PC-3 (cell line): Measurements from ENCODE around the gene STX18. TPM values are rescaled to one million over a fixed set of nuclear protein-coding genes. Genes with fewer than 3 reads are reported as not detected.

Source experiments
- ATAC-seq: fragments of 200-7000 bp; cut with Tn5 transposase; 2 replicates; pipeline ENCODE4 v1.9.1; 2020; ENCODE audit warnings: mild to moderate bottlenecking, moderate library complexity
- BruUV-seq: library from RNA; stranded (reverse); fragments of 400-500 nt; replicated peaks from 2 replicates; lab custom pipeline; 2021; lab: Mats Ljungman, UMichigan
- CTCF ChIA-PET: fragments of 300-600 bp; sonication (Branson Sonifier 250); formaldehyde crosslinking; loops from one replicate; lab custom pipeline; 2022; ENCODE audit warnings: antibody characterized with exemption; lab: Charles Lee
- POLR2A ChIA-PET: fragments of 300-600 bp; sonication (Branson Sonifier 250); formaldehyde crosslinking; loops from one replicate; lab custom pipeline; 2022; ENCODE audit warnings: antibody characterized with exemption; ENCODE audit not compliant: unreplicated experiment; lab: Charles Lee
- DNase-seq: peaks from one replicate; pipeline ENCODE4 v3.0.0-alpha.2; 2015
- H2AFZ ChIP-seq: fragments of 300-600 bp; sonication (generic); 2 replicates; pipeline ENCODE4 v1.6.0; 2016; ENCODE audit warnings: antibody characterized with exemption, low read length
- H3F3A ChIP-seq: fragments of 300-600 bp; sonication (generic); one replicate; pipeline ENCODE4 v1.6.0; 2017; ENCODE audit warnings: antibody characterized with exemption, low read length, control low read depth, mild to moderate bottlenecking; ENCODE audit not compliant: unreplicated experiment
- H3K27ac ChIP-seq: fragments of 300-600 bp; sonication (generic); 2 replicates; pipeline ENCODE4 v1.5.1; 2016; ENCODE audit warnings: mild to moderate bottlenecking, low read length
- H3K27me3 ChIP-seq: fragments of 300-600 bp; sonication (generic); 2 replicates; pipeline ENCODE4 v1.6.1; 2016; ENCODE audit warnings: low read length, mixed read lengths
- H3K36me3 ChIP-seq: fragments of 300-600 bp; sonication (generic); 2 replicates; pipeline ENCODE4 v1.6.1; 2016; ENCODE audit warnings: low read depth, mixed run types, low read length, mixed read lengths
- H3K4me1 ChIP-seq: fragments of 300-600 bp; sonication (generic); 2 replicates; pipeline ENCODE4 v1.5.1; 2016; ENCODE audit warnings: low read length; ENCODE audit not compliant: insufficient read depth
- H3K4me2 ChIP-seq: fragments of 300-600 bp; sonication (generic); 2 replicates; pipeline ENCODE4 v1.6.0; 2016; ENCODE audit warnings: low read length
- H3K4me3 ChIP-seq: fragments of 300-600 bp; sonication (generic); 2 replicates; pipeline ENCODE4 v1.5.1; 2016; ENCODE audit warnings: mild to moderate bottlenecking, low read length, mixed read lengths
- H3K79me2 ChIP-seq: fragments of 300-600 bp; sonication (generic); 2 replicates; pipeline ENCODE4 v1.6.1; 2017; ENCODE audit warnings: low read length, mixed read lengths
- H3K9ac ChIP-seq: fragments of 300-600 bp; sonication (generic); 2 replicates; pipeline ENCODE4 v1.6.0; 2016; ENCODE audit warnings: mild to moderate bottlenecking, low read length
- H3K9me2 ChIP-seq: fragments of 300-600 bp; sonication (generic); replicated peaks from 2 replicates; pipeline ENCODE4 v1.6.1; 2016; ENCODE audit warnings: mixed run types, low read length, mixed read lengths
- H3K9me3 ChIP-seq: fragments of 300-600 bp; sonication (generic); 2 replicates; pipeline ENCODE4 v1.6.1; 2016; ENCODE audit warnings: low read length, mixed read lengths
- H4K20me1 ChIP-seq: fragments of 300-600 bp; sonication (generic); 2 replicates; pipeline ENCODE4 v1.6.1; 2016; ENCODE audit warnings: low read length, mixed read lengths
- EZH2 ChIP-seq: fragments of 300-600 bp; sonication (generic); IDR thresholded peaks from one replicate; pipeline ENCODE4 v1.6.1; 2017; ENCODE audit warnings: antibody characterized with exemption, mild to moderate bottlenecking, low read length; ENCODE audit not compliant: unreplicated experiment
- EZH2phosphoT487 ChIP-seq: fragments of 300-600 bp; sonication (generic); IDR thresholded peaks from 2 replicates; pipeline ENCODE4 v1.6.1; 2018; ENCODE audit warnings: mild to moderate bottlenecking, antibody characterized with exemption, low read length, borderline replicate concordance
- intact Hi-C: fragments of 100-400 bp; cut with micrococcal nuclease; formaldehyde crosslinking; loops from 2 replicates; pipeline ENCODE4 v1.9.0; 2023
- total RNA-seq: library from RNA; depleted of rRNA; stranded (reverse); fragments of >200 nt; gene quantifications from 2 replicates; pipeline ENCODE4 v1.2.3, GENCODE V29; 2014
- TF ChIP-seq, protein P1 (sequence below): fragments of 300-600 bp; sonication (generic); conservative IDR thresholded peaks from 2 replicates; pipeline ENCODE4 v1.5.1; 2017; ENCODE audit warnings: antibody characterized with exemption, low read depth, mild to moderate bottlenecking, low read length

Gene STX18
- total RNA-seq, 1 experiment from 2014 or later = 25.0 TPM

DNA sequence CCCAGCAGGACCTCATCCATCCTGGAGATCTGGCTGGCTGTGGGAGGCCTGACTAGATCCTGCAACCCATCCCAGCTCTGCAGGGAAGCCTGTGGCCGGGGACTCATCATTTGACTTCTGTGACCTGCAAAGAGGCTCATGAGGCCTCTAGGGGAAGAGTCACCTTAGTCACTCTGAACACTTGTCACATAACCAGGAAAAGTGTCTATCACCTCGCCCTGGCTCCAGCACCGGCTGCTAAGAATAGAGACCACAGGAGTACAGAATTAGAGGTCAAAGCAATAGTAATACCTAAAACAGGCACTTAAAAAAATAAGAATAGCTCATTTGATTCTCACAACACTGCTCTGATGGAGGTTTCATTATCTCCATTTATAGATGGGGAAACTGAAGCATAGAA is 158.8 kb downstream of the STX18 start:
- ATAC-seq (no peak), DNase-seq (no peak)
- H3K4me2 ChIP-seq = no peak overlapping the region
- H3K9me2 ChIP-seq = no peaks in the 10 kb centered on the region
- no peaks in the 10 kb centered on the region for H3K9me3 ChIP-seq
- H3K4me1 ChIP-seq = no peaks in the 10 kb centered on the region
- H3K4me3 ChIP-seq = no peak overlapping the region
- H3K9ac ChIP-seq = no peak overlapping the region
- TF ChIP-seq EZH2 (no peak), EZH2phosphoT487 (no peak)
- TF ChIP-seq, protein P1, sequence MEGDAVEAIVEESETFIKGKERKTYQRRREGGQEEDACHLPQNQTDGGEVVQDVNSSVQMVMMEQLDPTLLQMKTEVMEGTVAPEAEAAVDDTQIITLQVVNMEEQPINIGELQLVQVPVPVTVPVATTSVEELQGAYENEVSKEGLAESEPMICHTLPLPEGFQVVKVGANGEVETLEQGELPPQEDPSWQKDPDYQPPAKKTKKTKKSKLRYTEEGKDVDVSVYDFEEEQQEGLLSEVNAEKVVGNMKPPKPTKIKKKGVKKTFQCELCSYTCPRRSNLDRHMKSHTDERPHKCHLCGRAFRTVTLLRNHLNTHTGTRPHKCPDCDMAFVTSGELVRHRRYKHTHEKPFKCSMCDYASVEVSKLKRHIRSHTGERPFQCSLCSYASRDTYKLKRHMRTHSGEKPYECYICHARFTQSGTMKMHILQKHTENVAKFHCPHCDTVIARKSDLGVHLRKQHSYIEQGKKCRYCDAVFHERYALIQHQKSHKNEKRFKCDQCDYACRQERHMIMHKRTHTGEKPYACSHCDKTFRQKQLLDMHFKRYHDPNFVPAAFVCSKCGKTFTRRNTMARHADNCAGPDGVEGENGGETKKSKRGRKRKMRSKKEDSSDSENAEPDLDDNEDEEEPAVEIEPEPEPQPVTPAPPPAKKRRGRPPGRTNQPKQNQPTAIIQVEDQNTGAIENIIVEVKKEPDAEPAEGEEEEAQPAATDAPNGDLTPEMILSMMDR = no peak
- H3K27ac ChIP-seq = no peak overlapping the region
- H3K27me3 ChIP-seq = peaks cover 28% of the 10 kb centered on the region
- no peaks in the 10 kb centered on the region for H3F3A ChIP-seq
- CTCF ChIA-PET = no interaction called here
- POLR2A ChIA-PET = no interaction called here
- no peaks in the 10 kb centered on the region for H3K36me3 ChIP-seq
- BruUV-seq = no TSS peak
- no peak overlapping the region for H2AFZ ChIP-seq
- no peaks in the 10 kb centered on the region for H4K20me1 ChIP-seq
- no peaks in the 10 kb centered on the region for H3K79me2 ChIP-seq
- intact Hi-C loops = no loop called here

DNA sequence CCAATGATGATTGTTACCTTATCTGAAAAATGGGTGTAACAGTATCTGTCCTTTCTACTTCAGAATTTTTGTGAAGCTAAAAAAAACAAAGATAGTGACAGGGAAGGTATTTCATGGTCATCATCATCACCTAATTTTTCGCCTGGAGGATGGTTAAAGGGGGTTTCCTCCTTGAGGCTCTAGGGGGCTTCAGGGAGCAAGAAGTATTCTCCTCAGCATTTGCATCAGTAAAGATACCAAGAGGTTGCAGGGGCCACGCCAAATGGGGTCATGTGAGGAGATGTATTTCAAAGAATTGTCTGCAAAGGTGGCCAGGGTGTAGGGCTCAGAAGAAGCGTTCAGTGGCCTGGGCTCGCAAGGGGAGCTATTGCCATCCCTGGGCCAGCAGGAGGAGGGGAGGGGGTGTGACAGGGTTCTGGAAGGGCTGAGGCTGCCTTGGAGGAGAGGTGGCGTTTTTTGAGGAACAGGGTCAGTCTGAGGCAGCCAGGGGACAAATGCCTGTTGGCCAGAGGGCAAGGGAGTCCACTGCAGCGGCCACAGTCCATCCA is 162.2 kb downstream of the STX18 start:
- H3K79me2 ChIP-seq = no peaks in the 10 kb centered on the region
- no peaks in the 10 kb centered on the region for H3K36me3 ChIP-seq
- H3K4me1 ChIP-seq = no peaks in the 10 kb centered on the region
- TF ChIP-seq, protein P1 = no peak
- TF ChIP-seq EZH2phosphoT487 (no peak), EZH2 (no peak)
- intact Hi-C loops = no loop called here
- no peaks in the 10 kb centered on the region for H3F3A ChIP-seq
- no peaks in the 10 kb centered on the region for H4K20me1 ChIP-seq
- no TSS peak for BruUV-seq
- no peaks in the 10 kb centered on the region for H3K9me3 ChIP-seq
- no peaks in the 10 kb centered on the region for H3K9me2 ChIP-seq
- ATAC-seq (no peak), DNase-seq (no peak)
- no peak overlapping the region for H3K4me2 ChIP-seq
- peaks cover 19% of the 10 kb centered on the region for H3K27me3 ChIP-seq
- ChIA-PET POLR2A (no interaction called here), CTCF (no interaction called here)
- no peak overlapping the region for H3K9ac ChIP-seq
- H2AFZ ChIP-seq = no peak overlapping the region
- H3K27ac ChIP-seq = no peak overlapping the region
- H3K4me3 ChIP-seq = no peak overlapping the region

DNA sequence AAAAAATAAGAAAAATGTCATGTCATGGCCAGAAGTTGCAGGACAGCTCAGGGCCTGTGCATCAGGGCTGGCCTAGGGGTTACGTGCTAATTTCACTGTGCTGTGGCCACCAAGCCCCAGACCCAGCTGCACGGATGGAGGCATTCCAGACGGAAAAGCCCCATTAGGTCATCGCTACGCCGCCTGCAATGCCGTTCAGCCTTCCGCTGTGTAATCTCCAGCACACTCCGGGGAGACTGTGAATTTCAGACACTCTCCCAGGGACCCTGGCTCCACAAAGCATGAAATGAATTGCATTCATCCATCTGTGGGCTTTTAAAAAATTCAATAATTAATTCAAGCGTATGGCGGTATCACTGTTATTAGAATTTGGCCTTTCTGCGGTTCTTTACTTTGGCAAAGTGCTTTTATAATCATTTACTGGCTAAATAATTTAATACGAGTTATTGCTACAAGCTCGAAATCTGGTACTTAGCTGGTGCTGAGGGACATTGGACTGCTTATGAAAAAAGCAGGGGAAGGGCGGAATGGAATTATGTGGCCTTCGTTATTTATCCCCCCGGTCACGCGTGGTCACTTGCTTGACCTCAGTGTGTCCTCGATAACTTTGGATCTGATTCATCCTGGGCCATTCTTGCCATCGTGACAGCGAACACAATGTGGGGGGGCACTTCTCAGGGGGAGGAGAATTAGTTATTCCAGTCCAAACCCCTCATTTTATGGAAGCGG is 164.0 kb downstream of the STX18 start:
- H3K27ac ChIP-seq = no peak overlapping the region
- H3K4me2 ChIP-seq = no peak overlapping the region
- intact Hi-C loops = no loop called here
- no peaks in the 10 kb centered on the region for H3F3A ChIP-seq
- H2AFZ ChIP-seq = no peak overlapping the region
- CTCF ChIA-PET = no interaction called here
- no peaks in the 10 kb centered on the region for H3K9me3 ChIP-seq
- no peak for TF ChIP-seq EZH2
- DNase-seq (no peak), ATAC-seq (no peak)
- peaks cover 32% of the 10 kb centered on the region for H3K27me3 ChIP-seq
- no peaks in the 10 kb centered on the region for H4K20me1 ChIP-seq
- H3K9me2 ChIP-seq = no peaks in the 10 kb centered on the region
- H3K9ac ChIP-seq = no peak overlapping the region
- no TSS peak for BruUV-seq
- H3K4me3 ChIP-seq = no peak overlapping the region
- H3K4me1 ChIP-seq = no peaks in the 10 kb centered on the region
- no peaks in the 10 kb centered on the region for H3K36me3 ChIP-seq
- H3K79me2 ChIP-seq = no peaks in the 10 kb centered on the region
- POLR2A ChIA-PET = no interaction called here
